ENCODE data around the gene PACRG.
A peak's percentile ranks its signal among the peaks of the same experiment; 100 is the strongest.

PACRG gene

GRCh38 chr6:162705736-162706135, 22.0 kb upstream of the PACRG start:
- Histone ChIP-seq H4K20me1 (no peaks in the 10 kb centered on the region), H3K27ac (no peak overlapping the region), H3K27me3 (no peaks in the 10 kb centered on the region), H3K4me2 (peak overlapping the region in 9 of 11 experiments; percentile 25 to 62 (median 47); a peak in 15 of 22 replicates), H3K9ac (no peak overlapping the region), H3K9me3 (replicated peaks in 1 of 11) (no peaks in the 10 kb centered on the region), H3K4me1 (peaks cover 9 to 17% (median 14%) of the 10 kb centered on the region in 10 experiments; a peak in 16 of 20 replicates), H3K36me3 (no peaks in the 10 kb centered on the region), H3K4me3 (no peak overlapping the region)
- no peak for TF ChIP-seq Cebpa-rat (IDR thresholded peaks at IDR 0.05)

DNA sequence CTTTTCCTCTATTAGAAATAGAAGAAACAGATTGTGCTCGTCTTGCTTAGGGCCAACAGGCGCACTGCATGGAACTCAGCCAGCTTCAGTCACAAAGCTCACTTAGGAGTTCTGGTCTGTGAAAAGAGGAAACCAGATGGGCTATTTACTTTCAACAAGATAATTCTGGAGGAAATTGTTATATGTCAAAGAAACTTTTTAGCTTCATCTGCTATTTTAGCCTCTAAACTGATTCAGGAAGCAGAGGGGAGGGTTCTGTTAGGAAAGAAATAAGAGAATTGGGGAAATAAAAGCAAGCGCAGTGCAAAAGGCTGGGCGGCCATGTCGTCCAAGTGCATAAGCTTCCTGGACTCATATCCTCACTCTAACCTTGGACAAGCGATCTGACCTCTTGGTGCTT, 21.5 kb upstream of the PACRG start:
- H3K4me3 ChIP-seq = no peak overlapping the region
- H4K20me1 ChIP-seq = no peaks in the 10 kb centered on the region
- H3K4me2 ChIP-seq = peak overlapping the region; percentile 25 to 62 (median 47); a peak in 18 of 22 replicates
- no peaks in the 10 kb centered on the region for H3K9me3 ChIP-seq (replicated peaks in 1 of 11)
- no peaks in the 10 kb centered on the region for H3K36me3 ChIP-seq
- no peaks in the 10 kb centered on the region for H3K27me3 ChIP-seq
- H3K27ac ChIP-seq = peak overlapping the region in 1 of 11 experiments; percentile 30; a peak in 1 of 22 replicates
- no peak overlapping the region for H3K9ac ChIP-seq
- H3K4me1 ChIP-seq = peaks cover 9 to 17% (median 14%) of the 10 kb centered on the region in 10 experiments; a peak in 16 of 20 replicates
- no peak for TF ChIP-seq Cebpa-rat (IDR thresholded peaks at IDR 0.05)

DNA sequence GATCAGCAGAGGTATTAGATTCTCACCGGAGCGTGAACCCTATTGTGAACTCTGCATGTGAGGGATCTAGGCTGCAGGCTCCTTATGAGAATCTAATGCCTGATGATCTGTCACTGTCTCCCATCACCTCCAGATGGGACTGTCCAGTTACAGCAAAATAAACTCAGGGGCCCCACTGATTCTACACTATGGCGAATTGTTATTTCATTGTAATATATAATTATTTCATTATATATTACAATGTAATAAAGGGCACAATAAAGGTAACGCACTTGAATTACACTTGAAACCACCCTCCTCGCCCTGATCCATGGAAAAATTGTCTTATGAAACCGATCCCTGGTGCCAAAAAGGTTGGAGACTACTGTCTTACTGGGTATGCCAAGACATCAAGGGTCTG, 18.8 kb upstream of the PACRG start:
- Histone ChIP-seq H3K9ac (no peak overlapping the region), H3K4me1 (peaks cover 9 to 21% (median 14%) of the 10 kb centered on the region in 10 experiments; a peak in 16 of 20 replicates), H3K36me3 (no peaks in the 10 kb centered on the region), H3K9me3 (replicated peaks in 1 of 11) (no peaks in the 10 kb centered on the region), H4K20me1 (no peaks in the 10 kb centered on the region), H3K27ac (no peak overlapping the region), H3K27me3 (no peaks in the 10 kb centered on the region), H3K4me2 (no peak overlapping the region), H3K4me3 (no peak overlapping the region)
- TF ChIP-seq Cebpa-rat (IDR thresholded peaks at IDR 0.05) = no peak

DNA sequence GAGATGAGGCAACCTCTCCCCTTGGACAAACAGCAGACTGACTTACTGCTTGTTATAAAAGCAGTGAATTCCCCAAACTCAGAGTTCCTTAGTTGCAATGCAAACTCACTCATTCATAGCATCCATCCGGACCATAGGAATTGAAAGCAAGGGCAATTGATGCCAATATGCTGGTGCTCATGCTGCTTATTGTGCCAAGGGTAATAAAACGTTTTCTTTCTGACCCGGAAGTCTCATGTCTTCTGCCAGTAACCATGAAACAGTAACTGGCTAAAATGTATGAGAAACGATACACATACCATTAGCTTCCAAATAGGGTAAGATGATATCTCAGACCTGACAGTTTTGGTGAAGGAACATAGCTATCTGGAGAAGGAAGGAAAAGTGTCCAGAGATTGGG, 18.3 kb upstream of the PACRG start:
- Histone ChIP-seq H3K4me1 (peaks cover 9 to 21% (median 14%) of the 10 kb centered on the region in 10 experiments; a peak in 16 of 20 replicates), H3K36me3 (no peaks in the 10 kb centered on the region), H3K27ac (no peak overlapping the region), H3K4me2 (no peak overlapping the region), H3K4me3 (no peak overlapping the region), H3K27me3 (no peaks in the 10 kb centered on the region), H3K9me3 (replicated peaks in 1 of 11) (no peaks in the 10 kb centered on the region), H3K9ac (no peak overlapping the region), H4K20me1 (no peaks in the 10 kb centered on the region)
- no peak for TF ChIP-seq Cebpa-rat (IDR thresholded peaks at IDR 0.05)

DNA sequence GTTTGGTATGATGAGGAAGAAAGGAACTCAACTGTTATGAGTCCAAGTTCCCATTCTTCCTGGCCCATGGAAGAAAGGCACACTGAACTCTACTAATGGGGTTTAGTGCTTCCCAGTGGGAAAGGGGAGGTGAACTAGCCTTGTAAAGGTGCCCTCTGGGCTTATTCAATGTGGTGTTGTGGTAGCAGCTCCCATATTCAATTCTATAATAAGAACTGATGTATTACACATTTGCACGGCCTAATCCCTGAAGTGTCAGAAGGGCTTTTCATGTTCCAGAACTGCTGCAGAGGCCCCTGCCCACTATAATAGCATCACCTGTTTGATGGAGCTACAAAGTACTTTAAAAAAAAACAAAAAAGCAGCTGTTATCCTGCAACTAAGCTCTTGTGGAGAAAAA, 17.4 kb upstream of the PACRG start:
- H3K9ac ChIP-seq = no peak overlapping the region
- no peak for TF ChIP-seq Cebpa-rat (IDR thresholded peaks at IDR 0.05)
- H3K4me2 ChIP-seq = no peak overlapping the region
- no peaks in the 10 kb centered on the region for H3K27me3 ChIP-seq
- H3K36me3 ChIP-seq = no peaks in the 10 kb centered on the region
- peaks cover 9 to 21% (median 12%) of the 10 kb centered on the region in 10 experiments; a peak in 16 of 20 replicates for H3K4me1 ChIP-seq
- H4K20me1 ChIP-seq = no peaks in the 10 kb centered on the region
- H3K27ac ChIP-seq = no peak overlapping the region
- H3K9me3 ChIP-seq (replicated peaks in 1 of 11) = no peaks in the 10 kb centered on the region
- H3K4me3 ChIP-seq = no peak overlapping the region

- H3K36me3 ChIP-seq = no peaks in the 10 kb centered on the region
- peaks cover 6 to 16% (median 7%) of the 10 kb centered on the region in 10 experiments; a peak in 16 of 20 replicates for H3K4me1 ChIP-seq
- H3K9me3 ChIP-seq (replicated peaks in 1 of 11) = no peaks in the 10 kb centered on the region
- no peak for TF ChIP-seq Cebpa-rat (IDR thresholded peaks at IDR 0.05)
- no peak overlapping the region for H3K27ac ChIP-seq
- H3K9ac ChIP-seq = no peak overlapping the region
- no peak overlapping the region for H3K4me2 ChIP-seq
- no peaks in the 10 kb centered on the region for H4K20me1 ChIP-seq
- H3K4me3 ChIP-seq = no peak overlapping the region
- no peaks in the 10 kb centered on the region for H3K27me3 ChIP-seq
Measured at GRCh38 chr6:162710936-162711335, 16.8 kb upstream of the PACRG start.

DNA sequence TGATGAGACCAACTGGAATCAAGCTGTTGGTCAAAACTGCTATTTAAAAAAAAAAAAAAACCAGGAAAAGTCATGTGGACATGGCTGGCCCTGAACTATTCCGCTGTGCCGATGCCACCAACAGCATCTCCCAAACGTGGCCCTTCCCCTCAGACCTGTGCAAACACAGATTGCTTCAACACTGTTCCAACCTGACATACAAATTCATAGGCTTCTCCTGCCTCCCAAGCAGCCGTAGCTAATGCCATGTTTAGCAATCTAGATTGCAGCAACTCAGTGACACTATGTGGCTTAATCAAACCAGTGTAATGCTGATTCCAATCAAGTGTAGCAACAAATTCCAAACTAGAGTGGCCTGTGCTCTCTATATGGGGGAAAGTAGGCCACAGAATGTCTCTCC, 16.4 kb upstream of the PACRG start:
- H3K27me3 ChIP-seq = no peaks in the 10 kb centered on the region
- H3K36me3 ChIP-seq = no peaks in the 10 kb centered on the region
- no peak overlapping the region for H3K4me3 ChIP-seq
- no peaks in the 10 kb centered on the region for H4K20me1 ChIP-seq
- no peak for TF ChIP-seq Cebpa-rat (IDR thresholded peaks at IDR 0.05)
- H3K9me3 ChIP-seq (replicated peaks in 1 of 11) = no peaks in the 10 kb centered on the region
- H3K4me1 ChIP-seq = peaks cover 2 to 12% (median 3%) of the 10 kb centered on the region in 10 experiments; a peak in 14 of 20 replicates
- no peak overlapping the region for H3K4me2 ChIP-seq
- H3K9ac ChIP-seq = no peak overlapping the region
- H3K27ac ChIP-seq = no peak overlapping the region

- TF ChIP-seq Cebpa-rat (IDR thresholded peaks at IDR 0.05) = no peak
- H3K27me3 ChIP-seq = no peaks in the 10 kb centered on the region
- no peaks in the 10 kb centered on the region for H3K36me3 ChIP-seq
- H3K9ac ChIP-seq = no peak overlapping the region
- no peaks in the 10 kb centered on the region for H4K20me1 ChIP-seq
- H3K4me3 ChIP-seq = no peak overlapping the region
- peaks cover 0 to 8% (median 0%) of the 10 kb centered on the region in 11 experiments; a peak in 3 of 22 replicates for H3K9me3 ChIP-seq (replicated peaks in 1 of 11)
- peak overlapping the region in 1 of 11 experiments; percentile 6; a peak in 1 of 22 replicates for H3K4me2 ChIP-seq
- H3K4me1 ChIP-seq = peaks cover 0 to 7% (median 0%) of the 10 kb centered on the region in 10 experiments; a peak in 2 of 20 replicates
- H3K27ac ChIP-seq = no peak overlapping the region
Measured at GRCh38 chr6:162712694-162713093, 15.1 kb upstream of the PACRG start.

- no peak overlapping the region for H3K4me2 ChIP-seq
- no peak overlapping the region for H3K27ac ChIP-seq
- H3K4me3 ChIP-seq = no peak overlapping the region
- H3K9ac ChIP-seq = no peak overlapping the region
- H3K27me3 ChIP-seq = no peaks in the 10 kb centered on the region
- no peaks in the 10 kb centered on the region for H3K36me3 ChIP-seq
- peaks cover 0 to 7% (median 0%) of the 10 kb centered on the region in 10 experiments; a peak in 2 of 20 replicates for H3K4me1 ChIP-seq
- peaks cover 0 to 8% (median 0%) of the 10 kb centered on the region in 11 experiments; a peak in 3 of 22 replicates for H3K9me3 ChIP-seq (replicated peaks in 1 of 11)
- TF ChIP-seq Cebpa-rat (IDR thresholded peaks at IDR 0.05) = no peak
- no peaks in the 10 kb centered on the region for H4K20me1 ChIP-seq
Measured at GRCh38 chr6:162713974-162714780, 13.6 kb upstream of the PACRG start.

Data from BLaER1 treated with 17β-estradiol and CSF1 and Interleukin-3, amounts not matched to agents 10 nM and 100 nM (cell line).